GM23338 (cell line): Measurements from ENCODE around the gene NTM. TPM values are rescaled to one million over a fixed set of nuclear protein-coding genes. Genes with fewer than 3 reads are reported as not detected.

Experiments
- JUNB ChIP-seq: IDR thresholded peaks from one replicate; pipeline ENCODE4 v1.6.1; 2016; ENCODE audit warnings: antibody characterized with exemption; ENCODE audit not compliant: unreplicated experiment
- NANOG ChIP-seq: IDR thresholded peaks from 2 replicates; pipeline ENCODE4 v1.6.1; 2016; ENCODE audit warnings: antibody characterized with exemption, borderline replicate concordance
- POLR2AphosphoS5 ChIP-seq: IDR thresholded peaks from 2 replicates; pipeline ENCODE4 v1.6.1; 2016; ENCODE audit warnings: antibody characterized with exemption, low read depth
- STAT1 ChIP-seq: IDR thresholded peaks from one replicate; pipeline ENCODE4 v1.6.1; 2016; ENCODE audit warnings: antibody characterized with exemption; ENCODE audit not compliant: unreplicated experiment
- ZNF114 ChIP-seq: fragments of 250-450 bp; sonication (Bioruptor Pico); IDR thresholded peaks from 2 replicates; pipeline ENCODE4 v1.5.0; 2020; ENCODE audit warnings: mild to moderate bottlenecking, moderate library complexity
- ZNF331 ChIP-seq: fragments of 250-450 bp; sonication (Bioruptor Pico); IDR thresholded peaks from 2 replicates; pipeline ENCODE4 v1.5.0; 2020; ENCODE audit warnings: low read depth, mild to moderate bottlenecking, moderate library complexity
- polyA plus RNA-seq: library from polyadenylated mRNA; unstranded; fragments of >200 nt; fragmentation: Nextera tagmentation; extraction: Ambion mirVana; gene quantifications from 2 replicates; pipeline ENCODE4 v1.2.1, GENCODE V29; 2016
- total RNA-seq: library from RNA; depleted of rRNA; stranded (reverse); fragments of >200 nt; shearing (Covaris generic); gene quantifications from 2 replicates; pipeline ENCODE4 v1.2.3, GENCODE V29; 2014
- TF ChIP-seq, protein P1 (sequence below): fragments of 250-450 bp; sonication (Bioruptor Pico); IDR thresholded peaks from 2 replicates; pipeline ENCODE4 v1.5.0; 2020; ENCODE audit warnings: mild to moderate bottlenecking, moderate library complexity
- TF ChIP-seq, protein P2 (sequence below), 2 experiments: fragments of 200-600 bp in 1 of 2; sonication (generic) in 1 of 2; conservative IDR thresholded peaks; 2 replicates each; pipeline versions ENCODE4 v1.5.1 to v1.6.1; 2016 to 2017; ENCODE audit warnings: antibody characterized with exemption in 2 of 2, low read depth in 2 of 2, mild to moderate bottlenecking in 2 of 2, moderate library complexity in 1 of 2
- TF ChIP-seq, protein P3 (sequence below): IDR thresholded peaks from one replicate; pipeline ENCODE4 v1.6.1; 2018; ENCODE audit warnings: antibody characterized with exemption; ENCODE audit not compliant: unreplicated experiment

Gene NTM
- total and polyA plus RNA-seq, 2 experiments from 2014 or later = 10.6 to 14.6 TPM

DNA sequence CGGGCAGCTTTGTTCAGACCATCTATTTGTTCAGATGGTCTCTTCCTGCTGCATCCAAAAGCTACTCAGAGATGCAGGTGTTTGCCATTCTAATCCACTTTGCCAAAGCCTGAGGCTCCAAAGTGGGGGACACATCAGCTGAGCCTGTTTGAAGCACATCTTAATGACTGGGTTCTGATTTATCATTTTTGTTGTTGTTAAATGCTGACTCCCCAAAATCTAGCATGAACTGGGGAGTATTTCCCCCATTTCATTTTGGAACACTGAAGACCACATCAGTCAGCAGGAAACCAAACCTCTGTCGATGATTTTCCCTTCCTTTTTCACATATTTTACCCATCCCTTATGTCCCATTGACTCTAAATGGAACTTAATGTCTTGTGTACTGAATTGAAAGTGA lies 262.6 kb downstream of the NTM start (continued):
- TF ChIP-seq, protein P1, sequence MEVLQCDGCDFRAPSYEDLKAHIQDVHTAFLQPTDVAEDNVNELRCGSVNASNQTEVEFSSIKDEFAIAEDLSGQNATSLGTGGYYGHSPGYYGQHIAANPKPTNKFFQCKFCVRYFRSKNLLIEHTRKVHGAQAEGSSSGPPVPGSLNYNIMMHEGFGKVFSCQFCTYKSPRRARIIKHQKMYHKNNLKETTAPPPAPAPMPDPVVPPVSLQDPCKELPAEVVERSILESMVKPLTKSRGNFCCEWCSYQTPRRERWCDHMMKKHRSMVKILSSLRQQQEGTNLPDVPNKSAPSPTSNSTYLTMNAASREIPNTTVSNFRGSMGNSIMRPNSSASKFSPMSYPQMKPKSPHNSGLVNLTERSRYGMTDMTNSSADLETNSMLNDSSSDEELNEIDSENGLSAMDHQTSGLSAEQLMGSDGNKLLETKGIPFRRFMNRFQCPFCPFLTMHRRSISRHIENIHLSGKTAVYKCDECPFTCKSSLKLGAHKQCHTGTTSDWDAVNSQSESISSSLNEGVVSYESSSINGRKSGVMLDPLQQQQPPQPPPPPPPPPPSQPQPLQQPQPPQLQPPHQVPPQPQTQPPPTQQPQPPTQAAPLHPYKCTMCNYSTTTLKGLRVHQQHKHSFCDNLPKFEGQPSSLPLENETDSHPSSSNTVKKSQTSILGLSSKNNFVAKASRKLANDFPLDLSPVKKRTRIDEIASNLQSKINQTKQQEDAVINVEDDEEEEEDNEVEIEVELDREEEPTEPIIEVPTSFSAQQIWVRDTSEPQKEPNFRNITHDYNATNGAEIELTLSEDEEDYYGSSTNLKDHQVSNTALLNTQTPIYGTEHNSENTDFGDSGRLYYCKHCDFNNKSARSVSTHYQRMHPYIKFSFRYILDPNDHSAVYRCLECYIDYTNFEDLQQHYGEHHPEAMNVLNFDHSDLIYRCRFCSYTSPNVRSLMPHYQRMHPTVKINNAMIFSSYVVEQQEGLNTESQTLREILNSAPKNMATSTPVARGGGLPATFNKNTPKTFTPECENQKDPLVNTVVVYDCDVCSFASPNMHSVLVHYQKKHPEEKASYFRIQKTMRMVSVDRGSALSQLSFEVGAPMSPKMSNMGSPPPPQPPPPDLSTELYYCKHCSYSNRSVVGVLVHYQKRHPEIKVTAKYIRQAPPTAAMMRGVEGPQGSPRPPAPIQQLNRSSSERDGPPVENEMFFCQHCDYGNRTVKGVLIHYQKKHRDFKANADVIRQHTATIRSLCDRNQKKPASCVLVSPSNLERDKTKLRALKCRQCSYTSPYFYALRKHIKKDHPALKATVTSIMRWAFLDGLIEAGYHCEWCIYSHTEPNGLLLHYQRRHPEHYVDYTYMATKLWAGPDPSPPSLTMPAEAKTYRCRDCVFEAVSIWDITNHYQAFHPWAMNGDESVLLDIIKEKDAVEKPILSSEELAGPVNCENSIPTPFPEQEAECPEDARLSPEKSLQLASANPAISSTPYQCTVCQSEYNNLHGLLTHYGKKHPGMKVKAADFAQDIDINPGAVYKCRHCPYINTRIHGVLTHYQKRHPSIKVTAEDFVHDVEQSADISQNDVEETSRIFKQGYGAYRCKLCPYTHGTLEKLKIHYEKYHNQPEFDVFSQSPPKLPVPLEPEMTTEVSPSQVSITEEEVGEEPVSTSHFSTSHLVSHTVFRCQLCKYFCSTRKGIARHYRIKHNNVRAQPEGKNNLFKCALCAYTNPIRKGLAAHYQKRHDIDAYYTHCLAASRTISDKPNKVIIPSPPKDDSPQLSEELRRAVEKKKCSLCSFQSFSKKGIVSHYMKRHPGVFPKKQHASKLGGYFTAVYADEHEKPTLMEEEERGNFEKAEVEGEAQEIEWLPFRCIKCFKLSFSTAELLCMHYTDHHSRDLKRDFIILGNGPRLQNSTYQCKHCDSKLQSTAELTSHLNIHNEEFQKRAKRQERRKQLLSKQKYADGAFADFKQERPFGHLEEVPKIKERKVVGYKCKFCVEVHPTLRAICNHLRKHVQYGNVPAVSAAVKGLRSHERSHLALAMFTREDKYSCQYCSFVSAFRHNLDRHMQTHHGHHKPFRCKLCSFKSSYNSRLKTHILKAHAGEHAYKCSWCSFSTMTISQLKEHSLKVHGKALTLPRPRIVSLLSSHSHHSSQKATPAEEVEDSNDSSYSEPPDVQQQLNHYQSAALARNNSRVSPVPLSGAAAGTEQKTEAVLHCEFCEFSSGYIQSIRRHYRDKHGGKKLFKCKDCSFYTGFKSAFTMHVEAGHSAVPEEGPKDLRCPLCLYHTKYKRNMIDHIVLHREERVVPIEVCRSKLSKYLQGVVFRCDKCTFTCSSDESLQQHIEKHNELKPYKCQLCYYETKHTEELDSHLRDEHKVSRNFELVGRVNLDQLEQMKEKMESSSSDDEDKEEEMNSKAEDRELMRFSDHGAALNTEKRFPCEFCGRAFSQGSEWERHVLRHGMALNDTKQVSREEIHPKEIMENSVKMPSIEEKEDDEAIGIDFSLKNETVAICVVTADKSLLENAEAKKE (CRISPR knock-in tag) = no peak
- TF ChIP-seq, protein P2, sequence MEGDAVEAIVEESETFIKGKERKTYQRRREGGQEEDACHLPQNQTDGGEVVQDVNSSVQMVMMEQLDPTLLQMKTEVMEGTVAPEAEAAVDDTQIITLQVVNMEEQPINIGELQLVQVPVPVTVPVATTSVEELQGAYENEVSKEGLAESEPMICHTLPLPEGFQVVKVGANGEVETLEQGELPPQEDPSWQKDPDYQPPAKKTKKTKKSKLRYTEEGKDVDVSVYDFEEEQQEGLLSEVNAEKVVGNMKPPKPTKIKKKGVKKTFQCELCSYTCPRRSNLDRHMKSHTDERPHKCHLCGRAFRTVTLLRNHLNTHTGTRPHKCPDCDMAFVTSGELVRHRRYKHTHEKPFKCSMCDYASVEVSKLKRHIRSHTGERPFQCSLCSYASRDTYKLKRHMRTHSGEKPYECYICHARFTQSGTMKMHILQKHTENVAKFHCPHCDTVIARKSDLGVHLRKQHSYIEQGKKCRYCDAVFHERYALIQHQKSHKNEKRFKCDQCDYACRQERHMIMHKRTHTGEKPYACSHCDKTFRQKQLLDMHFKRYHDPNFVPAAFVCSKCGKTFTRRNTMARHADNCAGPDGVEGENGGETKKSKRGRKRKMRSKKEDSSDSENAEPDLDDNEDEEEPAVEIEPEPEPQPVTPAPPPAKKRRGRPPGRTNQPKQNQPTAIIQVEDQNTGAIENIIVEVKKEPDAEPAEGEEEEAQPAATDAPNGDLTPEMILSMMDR (conservative IDR thresholded peaks at IDR 0.05; ENCODE audit: low read depth in 2 of 2) = no peak
- TF ChIP-seq POLR2AphosphoS5 (no peak), JUNB (no peak), ZNF331 (no peak), STAT1 (no peak), ZNF114 (CRISPR knock-in tag) (no peak), NANOG (no peak)
- TF ChIP-seq, protein P3, sequence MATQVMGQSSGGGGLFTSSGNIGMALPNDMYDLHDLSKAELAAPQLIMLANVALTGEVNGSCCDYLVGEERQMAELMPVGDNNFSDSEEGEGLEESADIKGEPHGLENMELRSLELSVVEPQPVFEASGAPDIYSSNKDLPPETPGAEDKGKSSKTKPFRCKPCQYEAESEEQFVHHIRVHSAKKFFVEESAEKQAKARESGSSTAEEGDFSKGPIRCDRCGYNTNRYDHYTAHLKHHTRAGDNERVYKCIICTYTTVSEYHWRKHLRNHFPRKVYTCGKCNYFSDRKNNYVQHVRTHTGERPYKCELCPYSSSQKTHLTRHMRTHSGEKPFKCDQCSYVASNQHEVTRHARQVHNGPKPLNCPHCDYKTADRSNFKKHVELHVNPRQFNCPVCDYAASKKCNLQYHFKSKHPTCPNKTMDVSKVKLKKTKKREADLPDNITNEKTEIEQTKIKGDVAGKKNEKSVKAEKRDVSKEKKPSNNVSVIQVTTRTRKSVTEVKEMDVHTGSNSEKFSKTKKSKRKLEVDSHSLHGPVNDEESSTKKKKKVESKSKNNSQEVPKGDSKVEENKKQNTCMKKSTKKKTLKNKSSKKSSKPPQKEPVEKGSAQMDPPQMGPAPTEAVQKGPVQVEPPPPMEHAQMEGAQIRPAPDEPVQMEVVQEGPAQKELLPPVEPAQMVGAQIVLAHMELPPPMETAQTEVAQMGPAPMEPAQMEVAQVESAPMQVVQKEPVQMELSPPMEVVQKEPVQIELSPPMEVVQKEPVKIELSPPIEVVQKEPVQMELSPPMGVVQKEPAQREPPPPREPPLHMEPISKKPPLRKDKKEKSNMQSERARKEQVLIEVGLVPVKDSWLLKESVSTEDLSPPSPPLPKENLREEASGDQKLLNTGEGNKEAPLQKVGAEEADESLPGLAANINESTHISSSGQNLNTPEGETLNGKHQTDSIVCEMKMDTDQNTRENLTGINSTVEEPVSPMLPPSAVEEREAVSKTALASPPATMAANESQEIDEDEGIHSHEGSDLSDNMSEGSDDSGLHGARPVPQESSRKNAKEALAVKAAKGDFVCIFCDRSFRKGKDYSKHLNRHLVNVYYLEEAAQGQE = no peak
